A549 (cell line): ENCODE measurements around the gene KHNYN. TPM values are rescaled to one million over a fixed set of nuclear protein-coding genes. Genes with fewer than 3 reads are reported as not detected.

Source experiments
- ATAC-seq, 2 experiments: fragments of 200-7000 bp in 1 of 2; fragments of >200 bp in 1 of 2; cut with Nextera tagmentation in 1 of 2; cut with Tn5 transposase in 1 of 2; 3 replicates each; pipeline versions ENCODE4 v1.8.0 to v1.9.1; 2018 to 2020; ENCODE audit warnings: mild to moderate bottlenecking in 1 of 2, moderate library complexity in 1 of 2
- CTCF ChIA-PET: fragments of 300-600 bp; sonication (Branson Sonifier 250); formaldehyde crosslinking; extraction: SDS; loops from one replicate; lab custom pipeline; 2021; ENCODE audit warnings: antibody characterized with exemption, inconsistent platforms; lab: Yijun Ruan, JAX
- POLR2A ChIA-PET: fragments of 350-600 bp; formaldehyde crosslinking; extraction: SDS; loops from one replicate; lab custom pipeline; 2021; ENCODE audit warnings: antibody characterized with exemption, inconsistent platforms; lab: Yijun Ruan, JAX
- DNase-seq, 2 experiments: peaks; one replicate each; pipeline versions ENCODE4 v3.0.0 to v3.0.0-alpha.2; 2011 to 2016; ENCODE audit warnings: low read depth in 1 of 2, low spot score in 1 of 2
- FAIRE-seq: peaks from 2 replicates; lab custom pipeline; 2011; peaks lifted over from hg19 to GRCh38; lab: Jason Lieb, UNC
- H3K27ac ChIP-seq, 2 experiments: fragments of >200 bp; sonication (Bioruptor Twin); formaldehyde crosslinking; 3 replicates each; pipeline ENCODE4 v1.5.1; 2016 to 2017
- H3K4me1 ChIP-seq: fragments of >200 bp; sonication (Bioruptor Twin); formaldehyde crosslinking; 3 replicates; pipeline ENCODE4 v1.6.1; 2016
- H3K4me2 ChIP-seq: fragments of >200 bp; sonication (Bioruptor Twin); formaldehyde crosslinking; 3 replicates; pipeline ENCODE4 v1.6.1; 2016
- H3K4me3 ChIP-seq: fragments of >200 bp; sonication (Bioruptor Twin); formaldehyde crosslinking; 3 replicates; pipeline ENCODE4 v1.5.1; 2016
- H3K9me3 ChIP-seq: fragments of >200 bp; sonication (Bioruptor Twin); formaldehyde crosslinking; 3 replicates; pipeline ENCODE4 v1.6.1; 2016
- CBX8 ChIP-seq: fragments of 200-600 bp; sonication (generic); IDR thresholded peaks from 2 replicates; pipeline ENCODE4 v1.6.1; 2016
- EHMT2 ChIP-seq: fragments of 200-600 bp; sonication (generic); IDR thresholded peaks from 2 replicates; pipeline ENCODE4 v1.6.1; 2016; ENCODE audit warnings: antibody characterized with exemption, low read depth, mild to moderate bottlenecking, moderate library complexity
- FOSB ChIP-seq: fragments of 250-450 bp; sonication (Bioruptor Pico); IDR thresholded peaks from 2 replicates; pipeline ENCODE4 v1.5.0; 2020; ENCODE audit warnings: mild to moderate bottlenecking, moderate library complexity
- FOSL2 ChIP-seq, 2 experiments: fragments of 450-650 bp in 1 of 2; fragments of >200 bp in 1 of 2; sonication (Bioruptor Twin) in 1 of 2; formaldehyde crosslinking; IDR thresholded peaks; 2 replicates each; pipeline versions ENCODE4 v1.5.0 to v1.6.1; 2016 to 2020; ENCODE audit warnings: mild to moderate bottlenecking in 1 of 2, moderate library complexity in 1 of 2
- FOXS1 ChIP-seq: fragments of 250-450 bp; sonication (Bioruptor Pico); IDR thresholded peaks from 2 replicates; pipeline ENCODE4 v1.5.0; 2020; ENCODE audit warnings: mild to moderate bottlenecking, moderate library complexity
- HDAC2 ChIP-seq: fragments of 200-600 bp; sonication (generic); IDR thresholded peaks from 2 replicates; pipeline ENCODE4 v1.6.1; 2016
- HOXA7 ChIP-seq: fragments of 250-450 bp; sonication (Bioruptor Pico); IDR thresholded peaks from 2 replicates; pipeline ENCODE4 v1.5.0; 2020; ENCODE audit warnings: mild to moderate bottlenecking, moderate library complexity
- HOXB5 ChIP-seq: fragments of 250-450 bp; sonication (Bioruptor Pico); IDR thresholded peaks from 2 replicates; pipeline ENCODE4 v1.5.0; 2020; ENCODE audit warnings: mild to moderate bottlenecking, moderate library complexity
- JUNB ChIP-seq: fragments of >200 bp; sonication (Bioruptor Twin); formaldehyde crosslinking; IDR thresholded peaks from 2 replicates; pipeline ENCODE4 v1.6.1; 2016
- KDM1A ChIP-seq: fragments of 200-600 bp; sonication (generic); IDR thresholded peaks from 2 replicates; pipeline ENCODE4 v1.6.1; 2016; ENCODE audit warnings: low read depth, mild to moderate bottlenecking
- MAFK ChIP-seq: fragments of 450-650 bp; IDR thresholded peaks from 2 replicates; pipeline ENCODE4 v1.6.1; 2014; ENCODE audit not compliant: partially characterized antibody
- MAZ ChIP-seq: fragments of 150-350 bp; IDR thresholded peaks from 2 replicates; pipeline ENCODE4 v1.6.1; 2014; ENCODE audit warnings: antibody characterized with exemption, low read depth, low read length, borderline replicate concordance
- NFE2L2 ChIP-seq: fragments of 150-350 bp; conservative IDR thresholded peaks from 2 replicates; pipeline ENCODE4 v1.6.1; 2014; ENCODE audit warnings: low read length
- NPAS2 ChIP-seq: fragments of 250-450 bp; sonication (Bioruptor Pico); IDR thresholded peaks from 2 replicates; pipeline ENCODE4 v1.8.0; 2022; ENCODE audit warnings: mild to moderate bottlenecking, moderate library complexity, borderline replicate concordance
- NR3C1 ChIP-seq: fragments of >200 bp; sonication (Bioruptor Twin); formaldehyde crosslinking; IDR thresholded peaks from 3 replicates; pipeline ENCODE4 v1.6.1; 2017
- RFX5 ChIP-seq: fragments of 450-650 bp; IDR thresholded peaks from 2 replicates; pipeline ENCODE4 v1.7.1; 2014; ENCODE audit warnings: antibody characterized with exemption, mild to moderate bottlenecking, moderate library complexity
- ZNF302 ChIP-seq: fragments of 250-450 bp; sonication (Bioruptor Pico); IDR thresholded peaks from 2 replicates; pipeline ENCODE4 v1.9.0; 2021; ENCODE audit warnings: inconsistent platforms, mild to moderate bottlenecking, moderate library complexity
- WGBS: methylation state at CpG from one replicate; pipeline ENCODE4 v1.1.6; 2017; ENCODE audit errors: missing lambda C conversion rate; 5-methylcytosine and 5-hydroxymethylcytosine counted together
- polyA plus RNA-seq, 4 experiments: library from polyadenylated mRNA; depleted of rRNA in 3 of 4; stranded (reverse); fragments of >200 nt; fragmentation: RNase III in 1 of 4; extraction: RNeasy Plus Mini Kit Qiagen cat#74134 plus additional on column Dnase treatment in 1 of 4; gene quantifications; 2 replicates in 3 of 4; 3 replicates in 1 of 4; pipeline ENCODE4 v1.2.3, GENCODE V29; 2011 to 2017
- TF ChIP-seq, protein P1 (sequence below): fragments of >200 bp; sonication (Bioruptor Twin); formaldehyde crosslinking; IDR thresholded peaks from 3 replicates; pipeline ENCODE4 v1.6.1; 2016
- TF ChIP-seq, protein P2 (sequence below): IDR thresholded peaks from 2 replicates; pipeline ENCODE4 v1.6.1; 2012; ENCODE audit warnings: low read depth, borderline replicate concordance
- TF ChIP-seq, protein P3 (sequence below): fragments of 150-350 bp; IDR thresholded peaks from 2 replicates; pipeline ENCODE4 v1.6.1; 2014; ENCODE audit warnings: low read depth, mild to moderate bottlenecking, low read length

KHNYN gene
- polyA plus RNA-seq, 2 of the 4 experiments (the other 2 are of a cell fraction): 19.0 to 26.4 TPM

DNA sequence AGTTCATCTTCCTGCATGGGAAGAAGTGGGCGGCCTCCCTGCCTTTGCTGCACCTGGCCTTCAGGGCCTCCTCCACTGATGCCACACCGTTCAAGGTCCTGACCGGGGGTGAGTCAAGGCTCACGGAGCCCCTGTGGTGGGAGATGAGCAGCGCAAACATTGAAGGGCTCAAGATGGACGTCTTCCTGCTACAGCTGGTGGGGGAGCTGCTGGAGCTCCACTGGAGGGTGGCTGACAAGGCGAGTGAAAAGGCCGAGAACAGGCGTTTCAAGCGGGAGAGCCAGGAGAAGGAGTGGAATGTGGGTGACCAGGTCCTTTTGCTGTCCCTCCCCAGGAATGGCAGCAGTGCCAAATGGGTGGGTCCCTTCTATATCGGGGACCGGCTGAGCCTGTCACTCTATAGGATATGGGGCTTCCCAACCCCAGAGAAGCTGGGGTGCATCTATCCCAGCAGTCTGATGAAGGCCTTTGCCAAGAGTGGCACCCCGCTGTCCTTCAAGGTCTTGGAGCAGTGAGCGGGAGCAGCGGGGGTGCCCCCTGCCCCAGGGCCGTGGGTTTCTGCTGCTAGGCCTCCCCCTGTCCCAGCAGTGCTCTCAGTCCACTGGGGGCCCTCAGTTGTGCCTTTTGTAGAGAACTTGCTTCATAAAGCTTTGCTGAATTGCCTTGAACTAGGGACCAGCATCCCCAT lies 12.7 kb upstream of the KHNYN start:
- FAIRE-seq: no peak
- Histone ChIP-seq H3K4me2 (no peak overlapping the region), H3K4me3 (no peak overlapping the region), H3K9me3 (no peaks in the 10 kb centered on the region), H3K4me1 (no peaks in the 10 kb centered on the region), H3K27ac (no peak overlapping the region)
- 86% methylated on average over 14 of the region's 16 CpGs for WGBS
- TF ChIP-seq HOXB5 (no peak), FOSL2 (IDR thresholded peaks at IDR 0.05) (no peak), FOSL2 (CRISPR knock-in tag; IDR thresholded peaks at IDR 0.05) (no peak), MAFK (no peak), ZNF302 (no peak), CBX8 (no peak), KDM1A (no peak), RFX5 (no peak), FOSB (CRISPR knock-in tag) (no peak), FOXS1 (CRISPR knock-in tag) (no peak), EHMT2 (no peak), NR3C1 (no peak), NPAS2 (CRISPR knock-in tag) (no peak), NFE2L2 (no peak), HOXA7 (no peak), MAZ (no peak)
- TF ChIP-seq, protein P1, sequence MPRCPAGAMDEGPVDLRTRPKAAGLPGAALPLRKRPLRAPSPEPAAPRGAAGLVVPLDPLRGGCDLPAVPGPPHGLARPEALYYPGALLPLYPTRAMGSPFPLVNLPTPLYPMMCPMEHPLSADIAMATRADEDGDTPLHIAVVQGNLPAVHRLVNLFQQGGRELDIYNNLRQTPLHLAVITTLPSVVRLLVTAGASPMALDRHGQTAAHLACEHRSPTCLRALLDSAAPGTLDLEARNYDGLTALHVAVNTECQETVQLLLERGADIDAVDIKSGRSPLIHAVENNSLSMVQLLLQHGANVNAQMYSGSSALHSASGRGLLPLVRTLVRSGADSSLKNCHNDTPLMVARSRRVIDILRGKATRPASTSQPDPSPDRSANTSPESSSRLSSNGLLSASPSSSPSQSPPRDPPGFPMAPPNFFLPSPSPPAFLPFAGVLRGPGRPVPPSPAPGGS: no peak
- TF ChIP-seq, protein P2, sequence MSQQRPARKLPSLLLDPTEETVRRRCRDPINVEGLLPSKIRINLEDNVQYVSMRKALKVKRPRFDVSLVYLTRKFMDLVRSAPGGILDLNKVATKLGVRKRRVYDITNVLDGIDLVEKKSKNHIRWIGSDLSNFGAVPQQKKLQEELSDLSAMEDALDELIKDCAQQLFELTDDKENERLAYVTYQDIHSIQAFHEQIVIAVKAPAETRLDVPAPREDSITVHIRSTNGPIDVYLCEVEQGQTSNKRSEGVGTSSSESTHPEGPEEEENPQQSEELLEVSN: no peak
- TF ChIP-seq, protein P3, sequence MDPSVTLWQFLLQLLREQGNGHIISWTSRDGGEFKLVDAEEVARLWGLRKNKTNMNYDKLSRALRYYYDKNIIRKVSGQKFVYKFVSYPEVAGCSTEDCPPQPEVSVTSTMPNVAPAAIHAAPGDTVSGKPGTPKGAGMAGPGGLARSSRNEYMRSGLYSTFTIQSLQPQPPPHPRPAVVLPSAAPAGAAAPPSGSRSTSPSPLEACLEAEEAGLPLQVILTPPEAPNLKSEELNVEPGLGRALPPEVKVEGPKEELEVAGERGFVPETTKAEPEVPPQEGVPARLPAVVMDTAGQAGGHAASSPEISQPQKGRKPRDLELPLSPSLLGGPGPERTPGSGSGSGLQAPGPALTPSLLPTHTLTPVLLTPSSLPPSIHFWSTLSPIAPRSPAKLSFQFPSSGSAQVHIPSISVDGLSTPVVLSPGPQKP: no peak
- no peak for DNase-seq
- ChIA-PET CTCF (interaction anchor here (0.9 to 16.5 kb wide), 4 partner anchors 12 to 1297 kb away, joined by 3 to 254 read pairs (median 118); partner anchors contain the start of genes ADCY4, CBLN3, KHNYN and RIPK3), POLR2A (no interaction called here)
- no peak for ATAC-seq

DNA sequence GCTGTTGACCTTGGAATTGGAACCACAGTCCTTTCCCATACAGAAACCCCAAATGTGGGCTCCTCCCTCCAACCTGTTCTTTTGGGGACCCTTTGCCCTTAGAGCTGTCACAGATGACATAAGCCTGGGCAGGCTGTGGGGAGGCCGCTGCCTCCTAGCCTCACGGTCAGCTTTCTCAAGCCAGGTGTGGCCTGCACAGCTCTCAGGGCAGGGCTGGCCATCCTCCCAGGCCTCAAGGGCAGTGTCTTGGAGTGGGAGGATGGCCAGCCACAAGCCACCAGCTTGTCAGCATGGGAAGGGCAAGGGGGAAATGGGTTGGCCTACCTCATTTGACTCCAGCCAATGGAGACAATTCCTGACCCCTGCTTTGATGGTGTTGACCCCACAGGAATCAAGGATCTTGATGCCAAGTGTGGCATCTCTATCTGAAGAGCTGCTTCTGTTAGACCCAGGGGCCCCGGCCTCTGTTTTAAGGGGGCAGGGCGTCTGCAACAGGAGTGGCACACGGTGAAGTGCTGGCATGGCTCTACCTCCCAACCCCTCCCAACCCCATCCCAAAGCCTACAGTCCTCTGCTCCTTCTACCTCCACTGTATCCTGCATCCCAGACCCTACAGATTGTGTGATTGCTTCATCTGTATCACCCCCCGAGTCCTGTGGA lies 11.8 kb upstream of the KHNYN start:
- CTCF ChIA-PET: interaction anchor here (1.2 to 16.5 kb wide), 6 partner anchors 12 to 175 kb away, joined by 3 to 254 read pairs (median 3); partner anchors contain the start of genes ADCY4, CBLN3, KHNYN and RIPK3
- H3K9me3 ChIP-seq: no peaks in the 10 kb centered on the region
- no peaks in the 10 kb centered on the region for H3K4me1 ChIP-seq
- no peak for TF ChIP-seq JUNB
- TF ChIP-seq HDAC2: no peak
- no peak overlapping the region for H3K27ac ChIP-seq
- DNase-seq (no peak), ATAC-seq (no peak), FAIRE-seq (no peak)
- POLR2A ChIA-PET: interaction anchor here (2.2 kb wide), 1 partner anchor 12 kb away, joined by 14 read pairs; the partner anchor contains the start of genes CBLN3 and KHNYN
- no peak overlapping the region for H3K4me3 ChIP-seq
- no peak overlapping the region for H3K4me2 ChIP-seq
- WGBS: 65% methylated on average over 6 of the region's 6 CpGs
